OCI-LY1 (cell line): ENCODE data around the gene IKZF2.

Source experiments
- H2AFZ ChIP-seq: fragments of 200-600 bp; sonication (generic), shearing (Covaris generic); 2 replicates; pipeline ENCODE4 v1.6.0; 2014; ENCODE audit warnings: antibody characterized with exemption, mild to moderate bottlenecking, low read length
- H3F3A ChIP-seq: fragments of 200-600 bp; sonication (generic), shearing (Covaris generic); 2 replicates; pipeline ENCODE4 v1.6.0; 2014; ENCODE audit warnings: mild to moderate bottlenecking, antibody characterized with exemption, low read length, moderate library complexity; ENCODE audit not compliant: insufficient read depth
- H3K27ac ChIP-seq: fragments of 200-600 bp; sonication (generic); 2 replicates; pipeline ENCODE4 v1.5.1; 2014; ENCODE audit warnings: low read length, mixed run types, mild to moderate bottlenecking, low read depth; ENCODE audit not compliant: poor library complexity, severe bottlenecking
- H3K27me3 ChIP-seq: fragments of 200-600 bp; sonication (generic); 2 replicates; pipeline ENCODE4 v1.6.0; 2014; ENCODE audit warnings: antibody characterized with exemption, mild to moderate bottlenecking, low read length, moderate library complexity; ENCODE audit not compliant: insufficient read depth
- H3K36me3 ChIP-seq: fragments of 200-600 bp; sonication (generic); 2 replicates; pipeline ENCODE4 v1.6.1; 2014; ENCODE audit warnings: mild to moderate bottlenecking, antibody characterized with exemption, low read length, moderate library complexity, mixed read lengths; ENCODE audit not compliant: insufficient read depth
- H3K4me1 ChIP-seq: fragments of 200-600 bp; sonication (generic); 2 replicates; pipeline ENCODE4 v1.5.1; 2014; ENCODE audit warnings: mild to moderate bottlenecking, low read length, moderate library complexity; ENCODE audit not compliant: insufficient read depth, severe bottlenecking
- H3K4me2 ChIP-seq: fragments of 200-600 bp; sonication (generic), shearing (Covaris generic); 2 replicates; pipeline ENCODE4 v1.6.1; 2014; ENCODE audit warnings: low read length
- H3K4me3 ChIP-seq: fragments of 200-600 bp; sonication (generic); 2 replicates; pipeline ENCODE4 v1.5.1; 2014; ENCODE audit warnings: low read length, low read depth, mild to moderate bottlenecking, mixed read lengths; ENCODE audit not compliant: poor library complexity, severe bottlenecking
- H3K79me2 ChIP-seq: fragments of 200-600 bp; shearing (Covaris generic); 2 replicates; pipeline ENCODE4 v1.6.1; 2016; ENCODE audit warnings: mixed run types, low read length, mixed read lengths; ENCODE audit not compliant: insufficient read depth
- H3K9ac ChIP-seq: fragments of 200-600 bp; sonication (generic), shearing (Covaris generic); 2 replicates; pipeline ENCODE4 v1.6.1; 2014; ENCODE audit warnings: mild to moderate bottlenecking, low read length, mixed read lengths
- H3K9me2 ChIP-seq: fragments of 200-600 bp; sonication (generic), shearing (Covaris generic); 2 replicates; pipeline ENCODE4 v1.6.1; 2014; ENCODE audit warnings: low read depth, mild to moderate bottlenecking, low read length, mixed read lengths
- H3K9me3 ChIP-seq: fragments of 200-600 bp; shearing (Covaris generic); 2 replicates; pipeline ENCODE4 v1.6.1; 2014; ENCODE audit warnings: low read length, mixed read lengths
- H4K20me1 ChIP-seq: fragments of 200-600 bp; sonication (generic), shearing (Covaris generic); 2 replicates; pipeline ENCODE4 v1.6.0; 2016; ENCODE audit warnings: mild to moderate bottlenecking, low read length; ENCODE audit not compliant: insufficient read depth
- CTCF ChIP-seq: fragments of 200-600 bp; sonication (generic), shearing (Covaris generic); IDR thresholded peaks from 2 replicates; pipeline ENCODE4 v1.5.1; 2017; ENCODE audit warnings: mild to moderate bottlenecking, antibody characterized with exemption, low read length, moderate library complexity, mixed read lengths
- EZH2 ChIP-seq: fragments of 200-600 bp; sonication (generic), shearing (Covaris generic); IDR thresholded peaks from 2 replicates; pipeline ENCODE4 v1.8.0; 2017; ENCODE audit warnings: borderline replicate concordance, mixed run types, mild to moderate bottlenecking, antibody characterized with exemption, low read length, moderate library complexity, mixed read lengths

IKZF2 gene

GRCh38 chr2:213151437-213152064, at the start of gene IKZF2:
IKZF2 (minus strand) TSS chr2:213151612; CDS start chr2:213148629, 2,983 bp downstream.
- Histone ChIP-seq H2AFZ (no peak within 1 kb of the TSS), H3K36me3 (peaks cover 29% of the 10 kb centered on the region), H3K27ac (peak within 1 kb of the TSS; percentile 98), H3K4me3 (peak within 1 kb of the TSS; percentile 92), H3K79me2 (peaks cover 60% of the 10 kb centered on the region), H3K9me2 (no peaks in the 10 kb centered on the region), H3K4me1 (peaks cover 39% of the 10 kb centered on the region), H4K20me1 (no peaks in the 10 kb centered on the region), H3K4me2 (peak within 1 kb of the TSS; percentile 95), H3K9me3 (no peaks in the 10 kb centered on the region), H3K27me3 (no peaks in the 10 kb centered on the region), H3F3A (no peaks in the 10 kb centered on the region), H3K9ac (peak within 1 kb of the TSS; percentile 99)
- no peak for TF ChIP-seq EZH2
- TF ChIP-seq CTCF: no peak

GRCh38 chr2:213199871-213200270, 48.5 kb upstream of the IKZF2 start:
- Histone ChIP-seq H3K4me2 (no peak overlapping the region), H3K4me1 (peaks cover 11% of the 10 kb centered on the region), H3K27ac (no peak overlapping the region), H3K79me2 (no peaks in the 10 kb centered on the region), H3K9ac (no peak overlapping the region), H2AFZ (no peak overlapping the region), H3K36me3 (no peaks in the 10 kb centered on the region; the same call in 1 of the 2 replicates), H3K4me3 (no peak overlapping the region), H3F3A (no peaks in the 10 kb centered on the region), H3K27me3 (no peaks in the 10 kb centered on the region), H4K20me1 (no peaks in the 10 kb centered on the region), H3K9me2 (no peaks in the 10 kb centered on the region), H3K9me3 (peaks cover 10% of the 10 kb centered on the region)
- no peak for TF ChIP-seq EZH2
- no peak for TF ChIP-seq CTCF

GRCh38 chr2:213189001-213189899, 37.8 kb upstream of the IKZF2 start:
- no peaks in the 10 kb centered on the region for H3K36me3 ChIP-seq
- H3K27me3 ChIP-seq: no peaks in the 10 kb centered on the region
- H3K4me2 ChIP-seq: peak overlapping the region; percentile 61
- TF ChIP-seq CTCF: no peak
- no peak for TF ChIP-seq EZH2
- no peaks in the 10 kb centered on the region for H3K79me2 ChIP-seq
- H3K4me1 ChIP-seq: peaks cover 55% of the 10 kb centered on the region
- peaks cover 5% of the 10 kb centered on the region; the same call in 1 of the 2 replicates for H3F3A ChIP-seq
- peaks cover 12% of the 10 kb centered on the region; the same call in 1 of the 2 replicates for H3K9me3 ChIP-seq
- H4K20me1 ChIP-seq: no peaks in the 10 kb centered on the region
- H2AFZ ChIP-seq: peak overlapping the region; percentile 66; the same call in 1 of the 2 replicates
- H3K4me3 ChIP-seq: peak overlapping the region; percentile 38
- H3K9ac ChIP-seq: peak overlapping the region; percentile 53
- H3K27ac ChIP-seq: peak overlapping the region; percentile 77
- H3K9me2 ChIP-seq: no peaks in the 10 kb centered on the region
